ENCODE results near the gene CFAP57.

- TF ChIP-seq EZH2 (IDR thresholded peaks at IDR 0.05; ENCODE audit: borderline replicate concordance, insufficient read depth, low read depth, low read length, poor library complexity, severe bottlenecking) (no peak), CTCF (IDR thresholded peaks at IDR 0.05) (no peak)
Measured at GRCh38 chr1:43293896-43294760, 122.0 kb downstream of the CFAP57 start.
